ENCODE measurements around the gene ANKRD63. TPM values are rescaled to one million over a fixed set of nuclear protein-coding genes. Genes with fewer than 3 reads are reported as not detected.

Gene ANKRD63
- total RNA-seq, 1 experiment from 2014 or later: 0.46 TPM

DNA sequence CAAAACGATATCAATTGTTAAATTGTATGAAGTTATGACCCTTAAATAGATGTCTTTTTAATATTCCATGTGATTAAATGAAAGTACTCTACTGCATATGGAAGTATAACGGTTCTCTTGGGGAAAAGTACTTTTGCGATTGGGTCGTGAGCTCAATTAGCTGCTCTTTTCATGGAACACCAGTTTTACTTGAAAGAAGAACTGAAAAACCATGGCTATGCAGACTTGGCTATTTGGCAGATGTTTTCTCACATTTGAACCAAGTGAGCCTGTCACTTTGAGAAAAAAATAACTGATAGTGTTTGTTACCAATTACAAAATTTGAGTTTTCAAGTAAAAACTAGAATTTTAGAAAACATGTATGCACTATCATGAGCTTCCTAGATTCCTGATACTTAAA, 34.7 kb upstream of the ANKRD63 start:
- Mint-ChIP-seq H3K9me3 (peaks cover 0 to 4% of the 10 kb centered on the region in 2 experiments; a peak in 1 of 5 replicates), H3K27me3 (ENCODE audit: low read depth) (peaks cover 50% of the 10 kb centered on the region), H3K4me3 (no peak overlapping the region), H3K36me3 (ENCODE audit: insufficient read depth in 1 of 3, low read depth in 3 of 3) (no peaks in the 10 kb centered on the region), H3K4me1 (peaks cover 17 to 25% of the 10 kb centered on the region in 2 experiments), H3K27ac (no peak overlapping the region)
- no peak overlapping the region for H3K18ac ChIP-seq (ENCODE audit: insufficient read length, low read depth, low read length)
- no peak overlapping the region for H4K91ac ChIP-seq (ENCODE audit: insufficient read length, low read depth, low read length)
- H3K23ac ChIP-seq (ENCODE audit: insufficient read length, low read depth, low read length): no peak overlapping the region
- no peak overlapping the region for H2BK15ac ChIP-seq (ENCODE audit: low read depth, low read length)
- H2BK20ac ChIP-seq (ENCODE audit: low read depth, low read length, poor library complexity, severe bottlenecking): no peak overlapping the region
- no peak overlapping the region for H4K5ac ChIP-seq (ENCODE audit: insufficient read length, low read depth, low read length)
- no CpG with 5 or more reads among the region's 4 CpGs for WGBS (ENCODE audit: extremely low coverage, insufficient read length, low lambda C conversion rate)
- H3K56ac ChIP-seq (ENCODE audit: insufficient read length, low read depth, low read length): no peak overlapping the region
- H3K4me2 ChIP-seq (ENCODE audit: insufficient read depth, insufficient read length, low read length): no peak overlapping the region
- no peak overlapping the region for H3T11ph ChIP-seq (ENCODE audit: low read length)
- no peak for DNase-seq
- no peaks in the 10 kb centered on the region; the same call in 1 of the 2 replicates for H3K27me3 ChIP-seq (ENCODE audit: insufficient read depth, low read length)
- H2BK5ac ChIP-seq (ENCODE audit: insufficient read length, low read length): no peak overlapping the region
- no peaks in the 10 kb centered on the region for H3K79me2 ChIP-seq (ENCODE audit: insufficient read depth, low read length)
- H4K20me1 ChIP-seq (ENCODE audit: control insufficient read depth, insufficient read depth, insufficient read length): no peaks in the 10 kb centered on the region
- no peaks in the 10 kb centered on the region for H3K79me1 ChIP-seq (ENCODE audit: insufficient read depth, low read depth, low read length, poor library complexity, severe bottlenecking)
- H3K9me3 ChIP-seq (ENCODE audit: control insufficient read depth, low read depth, low read length): no peaks in the 10 kb centered on the region
- no peak overlapping the region for H4K8ac ChIP-seq (replicated peaks; ENCODE audit: insufficient read length, low read depth, low read length)
- no peak overlapping the region for H3K14ac ChIP-seq (ENCODE audit: insufficient read depth, low read length)
- no peak overlapping the region for H2AK5ac ChIP-seq (ENCODE audit: insufficient read length, low read length)
- H3K4me1 ChIP-seq (ENCODE audit: insufficient read depth, low read length): no peaks in the 10 kb centered on the region
- no peak overlapping the region for H2BK120ac ChIP-seq (ENCODE audit: low read depth, low read length, poor library complexity, severe bottlenecking)
- H2BK12ac ChIP-seq (ENCODE audit: insufficient read length, low read depth, low read length): no peak overlapping the region
- H3K9ac ChIP-seq (ENCODE audit: extremely low read depth, insufficient read length, low read length): no peak overlapping the region
- no peak overlapping the region for H2AFZ ChIP-seq (ENCODE audit: low read length)
- H3K23me2 ChIP-seq (ENCODE audit: insufficient read length, low read depth, low read length, poor library complexity, severe bottlenecking): no peaks in the 10 kb centered on the region
- H3K27ac ChIP-seq (ENCODE audit: insufficient read length, low read depth, low read length): no peak overlapping the region
- TF ChIP-seq, protein P1, sequence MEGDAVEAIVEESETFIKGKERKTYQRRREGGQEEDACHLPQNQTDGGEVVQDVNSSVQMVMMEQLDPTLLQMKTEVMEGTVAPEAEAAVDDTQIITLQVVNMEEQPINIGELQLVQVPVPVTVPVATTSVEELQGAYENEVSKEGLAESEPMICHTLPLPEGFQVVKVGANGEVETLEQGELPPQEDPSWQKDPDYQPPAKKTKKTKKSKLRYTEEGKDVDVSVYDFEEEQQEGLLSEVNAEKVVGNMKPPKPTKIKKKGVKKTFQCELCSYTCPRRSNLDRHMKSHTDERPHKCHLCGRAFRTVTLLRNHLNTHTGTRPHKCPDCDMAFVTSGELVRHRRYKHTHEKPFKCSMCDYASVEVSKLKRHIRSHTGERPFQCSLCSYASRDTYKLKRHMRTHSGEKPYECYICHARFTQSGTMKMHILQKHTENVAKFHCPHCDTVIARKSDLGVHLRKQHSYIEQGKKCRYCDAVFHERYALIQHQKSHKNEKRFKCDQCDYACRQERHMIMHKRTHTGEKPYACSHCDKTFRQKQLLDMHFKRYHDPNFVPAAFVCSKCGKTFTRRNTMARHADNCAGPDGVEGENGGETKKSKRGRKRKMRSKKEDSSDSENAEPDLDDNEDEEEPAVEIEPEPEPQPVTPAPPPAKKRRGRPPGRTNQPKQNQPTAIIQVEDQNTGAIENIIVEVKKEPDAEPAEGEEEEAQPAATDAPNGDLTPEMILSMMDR (conservative IDR thresholded peaks at IDR 0.05): no peak
- H3K4ac ChIP-seq (ENCODE audit: low read depth, low read length): no peak overlapping the region
